CD4-positive, alpha-beta T cell treated with Interleukin-4 for 1 hour (primary cell): ENCODE results near the gene PHKB.

Experiments used
- DNase-seq, 2 donors: peaks; one replicate each; pipeline ENCODE4 v3.0.0-alpha.2; 2020 to 2022

PHKB gene

GRCh38 chr16:47574091-47575054, 113.2 kb downstream of the PHKB start:
- peak in 1 of 2 donors; percentile 34 for DNase-seq

DNA sequence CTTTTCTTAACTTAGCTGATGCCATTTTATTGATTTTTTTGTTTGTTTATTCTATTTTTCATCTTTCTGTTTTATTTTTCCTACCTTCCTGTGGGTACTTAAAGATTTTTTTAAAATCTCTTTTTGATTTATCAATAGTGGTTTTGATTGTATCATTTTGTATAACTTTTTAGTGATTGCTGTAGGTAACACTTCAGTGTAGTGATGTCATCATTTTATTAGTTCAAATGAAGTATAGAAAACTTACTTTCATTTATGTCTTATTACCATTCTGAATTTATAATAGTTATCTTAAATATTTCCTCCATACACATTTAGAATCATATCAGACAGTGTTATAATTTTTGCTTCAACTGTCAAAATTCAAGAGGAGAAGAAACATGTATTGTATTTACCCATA, 115.9 kb downstream of the PHKB start:
- DNase-seq = no peak

DNA sequence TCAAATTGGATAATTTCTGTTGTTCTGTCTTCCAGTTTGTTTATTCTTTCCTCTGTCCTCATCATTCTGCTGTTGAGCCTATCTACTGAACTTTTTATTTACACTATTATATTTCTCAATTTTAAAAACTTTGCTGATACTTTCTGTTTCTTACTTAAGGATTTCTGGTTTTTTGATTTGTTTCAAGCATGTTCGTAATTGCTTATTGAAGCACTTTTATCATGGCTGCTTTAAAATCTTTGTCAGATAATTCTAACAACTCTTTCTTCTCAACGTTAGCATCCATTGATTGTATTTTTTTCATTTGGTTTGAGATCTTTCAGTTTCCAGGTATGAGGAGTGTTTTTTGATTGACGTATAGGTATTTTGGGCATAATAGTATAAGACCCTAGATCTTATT, 116.9 kb downstream of the PHKB start:
- no peak for DNase-seq

DNA sequence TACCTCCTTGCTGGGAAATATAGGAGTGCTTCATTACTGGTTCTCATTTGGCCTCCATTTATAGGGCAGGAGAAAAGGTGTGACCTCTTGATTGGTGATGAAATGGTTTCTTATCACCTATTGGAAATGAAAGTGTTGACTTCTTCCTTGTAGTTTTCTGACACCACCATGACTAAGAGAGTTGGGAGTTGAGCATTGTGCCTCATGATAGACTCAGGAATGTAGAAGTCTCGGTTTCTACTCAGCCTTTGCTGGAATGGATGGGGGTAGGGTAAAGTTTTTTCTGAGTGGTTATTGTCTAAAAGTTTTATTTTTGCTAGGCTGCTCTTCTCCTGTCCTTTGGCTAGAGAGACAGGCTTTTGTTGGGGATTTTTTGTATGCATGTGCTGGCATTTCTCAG, 117.4 kb downstream of the PHKB start:
- DNase-seq = no peak

DNA sequence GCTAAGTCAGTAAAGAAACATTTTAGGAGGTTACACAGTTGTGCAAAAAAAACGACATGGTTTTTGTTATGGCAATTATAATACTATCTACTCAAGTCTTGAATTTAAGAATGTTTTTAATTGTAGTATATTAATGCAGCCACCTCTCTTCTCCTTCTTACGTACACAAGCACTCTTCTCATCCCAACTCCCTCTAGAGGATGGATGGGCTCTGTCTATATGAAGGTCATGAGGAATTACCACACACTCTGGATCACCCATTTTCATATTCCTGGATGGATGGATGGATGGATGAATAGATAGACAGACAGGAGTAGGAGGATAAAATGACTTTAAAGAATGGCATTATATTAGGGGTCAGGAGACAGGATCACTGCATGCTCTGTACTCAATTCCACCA, 120.0 kb downstream of the PHKB start:
- no peak for DNase-seq

DNA sequence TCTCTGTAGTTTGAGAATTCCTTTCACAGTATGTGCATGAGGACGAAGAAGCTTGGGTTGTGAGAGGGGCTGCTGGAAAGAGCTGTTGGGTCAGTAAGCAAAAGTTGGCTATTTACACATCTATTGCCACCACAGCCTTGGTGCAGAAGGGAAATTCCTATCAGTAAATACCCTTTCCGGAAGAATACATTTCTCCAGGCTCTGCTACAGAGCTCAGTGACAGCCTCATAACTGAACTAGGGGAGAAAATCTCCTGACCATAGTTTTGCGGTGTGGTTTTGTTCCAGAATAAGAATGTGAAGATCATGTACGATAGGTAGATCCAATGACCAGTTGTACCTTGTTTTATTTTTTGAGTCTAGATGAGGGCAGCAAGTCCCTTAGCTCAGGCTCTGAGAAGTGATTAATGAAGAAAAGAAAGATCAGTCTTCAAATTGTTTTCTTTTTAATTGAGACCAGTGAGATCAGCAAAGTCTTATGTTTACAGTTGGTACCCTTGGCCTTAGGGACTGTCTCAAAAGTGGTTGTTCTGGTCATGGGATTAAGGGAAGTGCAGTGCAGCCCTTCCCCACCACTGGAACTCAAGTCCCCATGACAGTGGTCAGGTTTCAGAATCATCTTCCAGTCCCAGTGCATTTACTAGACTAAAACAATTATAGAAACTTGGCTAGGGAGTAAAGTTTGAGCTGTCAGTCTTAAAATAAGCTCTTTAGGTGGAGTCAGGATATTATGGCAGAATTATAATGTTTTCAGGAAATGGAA, 123.5 kb downstream of the PHKB start:
- no peak for DNase-seq

- DNase-seq = no peak
Observed at GRCh38 chr16:47586121-47586520, 125.0 kb downstream of the PHKB start.

DNA sequence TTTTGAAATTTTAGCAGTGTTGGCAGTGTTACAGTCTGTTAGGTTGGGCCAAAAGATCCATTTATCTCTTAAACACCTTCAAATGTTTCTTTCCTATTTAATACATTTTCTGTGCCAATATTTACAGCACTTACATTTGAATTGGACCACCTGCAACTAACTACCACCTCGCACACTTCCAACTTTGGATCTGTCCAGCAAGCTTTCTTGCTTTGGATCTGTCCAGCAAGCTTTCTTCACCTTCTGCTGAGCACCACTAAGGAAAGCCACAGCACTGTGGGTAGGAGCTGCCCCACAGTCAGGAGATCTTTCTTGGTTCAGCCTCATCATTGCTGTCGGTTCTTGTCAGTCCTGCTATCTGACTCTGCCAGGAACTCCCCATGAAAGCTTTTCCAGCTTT, 129.3 kb downstream of the PHKB start:
- DNase-seq = no peak

- DNase-seq = peak in 1 of 2 donors; percentile 6
Observed at GRCh38 chr16:47592232-47592631, 131.1 kb downstream of the PHKB start.

- DNase-seq = no peak
Observed at GRCh38 chr16:47599512-47599911, 138.4 kb downstream of the PHKB start.

DNA sequence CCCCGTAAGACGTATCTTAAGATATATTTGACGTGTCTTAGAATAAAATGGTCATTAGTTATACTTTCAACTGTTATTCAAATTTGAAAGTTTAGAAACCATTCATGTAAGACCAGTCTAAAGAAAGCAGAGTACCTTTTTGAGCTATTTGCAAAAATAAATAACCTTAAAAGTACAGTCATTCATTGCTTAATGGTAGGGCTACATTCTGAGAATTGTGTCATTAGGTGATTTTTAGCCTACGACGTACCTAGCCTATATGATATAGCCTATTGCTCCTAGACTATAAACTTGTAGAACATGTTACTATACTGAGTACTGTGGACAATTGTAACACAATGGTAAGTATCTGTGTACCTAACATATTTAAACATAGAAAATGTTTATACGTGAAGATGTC, 139.2 kb downstream of the PHKB start:
- DNase-seq = no peak

DNA sequence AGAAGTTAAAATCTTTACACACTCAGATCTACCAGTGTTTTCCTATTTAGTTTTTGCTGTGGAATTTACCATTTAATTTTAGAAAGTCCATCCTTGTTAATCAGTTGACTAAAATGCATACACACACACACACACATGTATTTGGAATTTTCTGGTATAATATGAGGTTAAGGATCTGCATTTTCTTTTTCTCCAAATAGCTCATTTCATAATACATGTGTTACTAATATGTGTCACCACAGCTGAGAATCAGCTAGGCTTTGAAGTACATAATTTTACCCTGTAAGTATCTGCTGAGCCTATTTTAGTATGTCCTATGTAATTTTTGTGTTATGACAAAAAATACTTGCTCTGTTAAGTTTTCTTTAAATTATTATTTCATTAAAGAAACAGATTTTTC, 143.2 kb downstream of the PHKB start:
- no peak for DNase-seq

DNA sequence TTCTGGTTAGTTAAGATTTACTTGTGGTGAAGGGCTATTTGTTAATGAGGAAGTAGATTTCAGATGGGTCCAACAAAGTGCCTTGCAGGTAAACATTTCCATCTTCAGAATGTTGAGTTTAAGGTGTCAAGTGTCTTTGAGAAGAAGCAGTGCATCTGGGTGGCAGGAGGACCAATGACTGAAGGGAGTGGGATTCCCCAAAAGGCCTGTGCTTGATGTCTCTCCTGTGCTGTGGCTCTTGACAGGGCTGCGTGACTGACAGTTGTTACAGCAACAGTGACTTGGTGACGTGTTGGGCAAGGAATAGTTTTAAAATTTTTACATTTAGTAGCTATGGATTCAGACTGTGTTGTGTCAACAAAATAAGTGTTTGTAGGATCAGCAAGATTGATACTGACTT, 149.9 kb downstream of the PHKB start:
- no peak for DNase-seq

GRCh38 chr16:47611848-47612493, 150.8 kb downstream of the PHKB start:
- DNase-seq = no peak

DNA sequence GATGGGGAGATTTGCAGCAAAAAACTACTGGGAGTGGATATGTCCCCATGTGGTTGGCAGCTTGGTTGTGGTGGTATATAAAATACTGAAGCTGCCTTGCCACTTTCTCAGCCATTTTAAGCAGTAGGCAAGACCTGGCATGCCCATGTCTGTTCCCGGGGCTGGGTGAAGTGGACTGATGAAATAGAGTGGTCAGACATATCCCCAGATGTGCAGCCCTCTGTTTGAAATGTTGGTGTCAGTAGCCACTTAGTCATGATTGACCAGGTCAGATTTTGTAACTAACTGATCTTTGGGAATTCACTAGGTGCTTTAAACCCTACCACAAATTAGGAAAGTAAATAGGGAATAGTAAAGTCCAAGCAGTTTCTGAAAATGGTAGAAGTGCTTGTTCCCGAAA, 151.6 kb downstream of the PHKB start:
- DNase-seq = no peak

- no peak for DNase-seq
Observed at GRCh38 chr16:47613251-47613650, 152.1 kb downstream of the PHKB start.

DNA sequence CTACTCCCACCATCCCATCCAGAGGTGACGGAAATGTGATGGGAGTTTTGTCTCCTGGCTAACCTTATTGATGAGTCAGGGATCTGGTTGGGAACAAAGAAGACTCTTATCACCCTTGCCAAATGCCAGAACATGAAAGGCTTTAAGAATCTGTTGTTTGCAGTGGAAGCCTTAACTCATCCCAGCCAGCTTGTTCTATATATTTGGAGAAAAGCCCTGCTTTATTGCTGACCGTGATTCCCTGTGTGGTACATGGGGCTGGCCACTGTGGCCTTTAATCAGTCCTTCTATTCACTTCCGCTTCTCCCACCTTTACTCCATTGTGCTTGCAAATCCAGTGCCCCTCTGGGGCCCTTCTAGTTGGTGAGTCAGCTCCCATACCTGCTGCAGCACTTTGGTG, 156.6 kb downstream of the PHKB start:
- DNase-seq = no peak

GRCh38 chr16:47622451-47623176, 161.5 kb downstream of the PHKB start:
- no peak for DNase-seq

GRCh38 chr16:47624563-47624962, 163.4 kb downstream of the PHKB start:
- DNase-seq = no peak

DNA sequence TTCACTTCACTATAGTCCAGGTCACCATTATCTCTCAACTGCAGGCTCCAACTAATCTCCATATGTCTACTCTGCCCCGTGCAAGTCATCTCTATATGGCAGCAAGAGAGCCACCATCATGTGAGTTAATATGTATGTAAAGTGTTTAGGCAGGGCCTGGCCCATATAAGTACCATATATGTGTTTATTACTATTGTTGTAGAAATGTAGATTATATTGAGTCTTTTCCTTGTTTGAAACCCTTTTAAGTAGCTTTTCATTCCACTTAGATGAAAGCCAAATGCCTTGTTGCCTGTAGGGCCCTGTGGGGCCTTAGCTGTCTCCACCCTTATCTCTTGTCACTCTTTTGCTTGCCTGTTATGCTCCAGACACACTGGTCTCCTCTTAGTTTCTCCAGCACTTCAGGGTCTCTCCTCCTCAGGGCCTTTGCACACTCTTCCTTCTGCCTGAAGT, 164.0 kb downstream of the PHKB start:
- DNase-seq = no peak

DNA sequence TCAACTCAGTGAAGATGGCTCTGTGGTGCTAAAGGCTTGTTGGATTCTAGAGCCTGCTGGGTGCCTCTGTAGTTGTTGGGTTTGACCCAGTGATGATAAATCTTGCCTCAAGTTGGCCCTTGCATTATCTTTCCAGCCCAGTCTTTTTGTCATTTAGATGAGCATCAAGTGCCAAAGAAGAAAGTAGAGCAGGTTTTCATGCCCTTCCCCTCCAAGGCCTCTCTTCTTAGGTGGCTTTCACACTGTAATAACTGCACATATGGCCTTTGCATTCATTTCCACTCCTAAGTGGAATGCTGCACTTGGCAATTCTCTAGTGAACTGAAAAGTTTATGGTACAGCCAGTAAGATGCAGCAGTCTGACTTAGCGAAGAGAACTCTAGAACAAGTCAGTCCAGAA, 165.1 kb downstream of the PHKB start:
- no peak for DNase-seq

- no peak for DNase-seq
Observed at GRCh38 chr16:47627085-47627639, 166.0 kb downstream of the PHKB start.
